Fibroblast of pulmonary artery (primary cell): Measurements from ENCODE around the gene PYGO1.

Source experiments
- DNase-seq: peaks from one replicate; pipeline ENCODE4 v3.0.0-alpha.2; 2010; ENCODE audit warnings: low read depth
- H3K4me3 ChIP-seq: replicated peaks from 2 replicates; pipeline ENCODE4 v1.5.1; 2011; ENCODE audit warnings: low read depth, mild to moderate bottlenecking, control low read depth, low read length, moderate library complexity
- TF ChIP-seq, protein P1 (sequence below): IDR thresholded peaks from 2 replicates; pipeline ENCODE4 v1.5.1; 2011; ENCODE audit warnings: mild to moderate bottlenecking, control low read depth, low read length, inconsistent platforms; ENCODE audit errors: missing control alignments

The PYGO1 gene

DNA sequence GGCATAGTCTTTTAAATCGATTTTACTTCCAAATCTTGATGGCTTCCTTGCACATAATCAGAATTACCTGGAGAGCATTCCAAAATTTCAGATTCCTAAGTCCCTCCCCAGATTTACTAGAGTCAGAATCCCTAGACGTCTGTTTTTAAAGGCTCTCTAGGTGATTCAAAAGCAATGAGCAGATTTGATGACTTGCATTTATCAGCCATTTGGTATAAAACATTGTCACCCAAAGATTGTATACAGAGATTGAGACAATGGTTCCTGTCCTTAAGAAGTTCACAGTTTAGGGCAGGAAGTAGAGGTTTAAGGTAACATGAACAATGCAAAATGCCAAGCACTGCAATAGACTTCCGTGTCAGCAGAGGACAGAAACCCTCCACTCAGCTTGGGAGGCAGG, 2.6 kb upstream of the PYGO1 start:
- H3K4me3 ChIP-seq: no peak overlapping the region
- TF ChIP-seq, protein P1, sequence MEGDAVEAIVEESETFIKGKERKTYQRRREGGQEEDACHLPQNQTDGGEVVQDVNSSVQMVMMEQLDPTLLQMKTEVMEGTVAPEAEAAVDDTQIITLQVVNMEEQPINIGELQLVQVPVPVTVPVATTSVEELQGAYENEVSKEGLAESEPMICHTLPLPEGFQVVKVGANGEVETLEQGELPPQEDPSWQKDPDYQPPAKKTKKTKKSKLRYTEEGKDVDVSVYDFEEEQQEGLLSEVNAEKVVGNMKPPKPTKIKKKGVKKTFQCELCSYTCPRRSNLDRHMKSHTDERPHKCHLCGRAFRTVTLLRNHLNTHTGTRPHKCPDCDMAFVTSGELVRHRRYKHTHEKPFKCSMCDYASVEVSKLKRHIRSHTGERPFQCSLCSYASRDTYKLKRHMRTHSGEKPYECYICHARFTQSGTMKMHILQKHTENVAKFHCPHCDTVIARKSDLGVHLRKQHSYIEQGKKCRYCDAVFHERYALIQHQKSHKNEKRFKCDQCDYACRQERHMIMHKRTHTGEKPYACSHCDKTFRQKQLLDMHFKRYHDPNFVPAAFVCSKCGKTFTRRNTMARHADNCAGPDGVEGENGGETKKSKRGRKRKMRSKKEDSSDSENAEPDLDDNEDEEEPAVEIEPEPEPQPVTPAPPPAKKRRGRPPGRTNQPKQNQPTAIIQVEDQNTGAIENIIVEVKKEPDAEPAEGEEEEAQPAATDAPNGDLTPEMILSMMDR: no peak
- DNase-seq: no peak

DNA sequence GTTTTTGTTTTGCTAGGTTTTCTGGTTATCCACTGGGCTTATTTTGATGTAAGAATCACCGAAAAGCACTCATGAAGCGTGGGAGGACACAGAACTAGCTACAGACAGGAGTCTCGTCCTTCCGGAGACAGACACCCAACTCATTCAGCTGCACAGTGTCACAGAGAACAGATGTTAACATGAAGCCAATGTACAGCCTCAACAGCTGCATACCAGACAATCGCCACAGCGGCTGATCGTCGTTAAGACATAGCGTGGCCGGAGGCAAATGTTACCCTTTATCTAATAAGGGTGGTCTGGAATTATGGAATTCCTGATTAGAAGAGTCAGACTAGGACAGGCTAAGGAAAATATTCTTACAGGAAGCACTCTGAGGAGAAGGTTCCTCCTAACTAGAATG, 1.1 kb upstream of the PYGO1 start:
- no peak for DNase-seq
- peak overlapping the region; percentile 62 for H3K4me3 ChIP-seq
- TF ChIP-seq, protein P1: no peak

DNA sequence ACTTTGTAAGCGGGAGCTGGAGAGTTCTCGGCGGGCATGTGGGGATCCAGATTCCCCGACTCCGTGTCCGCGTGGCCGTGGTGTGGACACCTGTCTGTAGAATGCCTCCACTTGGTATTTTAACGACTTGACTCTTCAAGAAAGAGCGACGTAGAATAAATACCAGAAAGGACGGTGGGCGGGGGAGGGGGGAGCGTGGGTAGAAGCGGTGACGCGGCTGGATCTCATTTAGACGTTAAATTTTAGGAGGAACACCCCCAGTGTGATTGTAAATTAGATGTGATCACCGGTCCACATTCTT, 620 bp upstream of the PYGO1 start:
- DNase-seq: no peak
- TF ChIP-seq, protein P1: no peak
- peak overlapping the region; percentile 62 for H3K4me3 ChIP-seq

DNA sequence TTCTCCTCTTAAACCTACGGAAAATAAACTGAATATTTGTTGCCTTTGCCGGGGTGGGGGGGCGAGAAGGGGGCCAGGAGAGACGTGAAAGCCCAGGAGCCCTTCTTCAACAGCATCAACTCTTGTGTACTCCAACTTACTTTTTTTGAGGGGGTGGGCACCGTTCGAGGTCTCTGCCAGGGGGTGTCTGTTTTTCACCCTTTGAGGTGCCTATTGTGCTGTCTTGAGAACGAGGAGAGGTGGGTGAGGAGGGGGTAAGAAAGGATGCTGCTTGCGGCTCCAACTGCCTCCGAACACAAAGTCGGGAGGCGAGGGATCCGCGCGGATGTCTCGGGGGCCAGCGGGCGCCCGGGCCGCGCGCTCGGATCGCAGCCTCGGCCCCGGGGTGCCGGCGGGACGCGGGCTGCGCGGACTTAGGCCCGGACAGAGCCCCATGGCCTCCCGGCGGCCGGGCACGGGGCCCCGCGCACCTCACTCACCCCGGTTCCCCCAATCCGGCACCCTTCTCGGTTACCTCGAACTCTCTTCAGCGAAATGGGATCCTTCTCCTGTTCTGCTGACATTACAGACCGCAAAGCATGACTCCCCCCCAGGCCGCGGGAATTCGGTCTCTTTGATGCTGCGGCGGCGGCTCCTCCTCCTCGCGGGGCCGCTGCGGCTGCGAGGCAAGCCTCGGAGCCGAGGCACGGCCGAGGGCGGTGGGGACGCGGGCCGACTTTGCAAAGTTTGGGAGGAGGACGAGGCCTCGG, 650 bp downstream of the PYGO1 start:
- peak; percentile 47 for DNase-seq
- peak overlapping the region; percentile 70 for H3K4me3 ChIP-seq

DNA sequence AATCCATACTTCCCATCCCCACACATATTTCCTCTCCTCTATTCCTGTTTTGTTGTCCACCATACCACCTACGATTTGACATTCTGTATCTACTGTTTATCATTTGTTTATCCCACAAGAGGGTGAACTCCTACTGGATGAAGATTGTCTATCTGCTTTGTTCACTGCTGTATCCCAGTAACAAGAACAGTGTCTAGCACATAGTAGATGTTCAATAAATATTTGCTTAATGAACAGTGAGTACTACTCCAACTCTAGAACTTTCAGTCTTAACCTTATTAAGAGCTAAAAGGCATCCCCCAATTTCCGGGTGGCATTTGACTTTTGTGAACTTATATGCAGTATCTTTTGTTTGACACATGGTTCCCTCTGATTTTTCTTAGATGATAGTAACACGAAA, 1.3 kb downstream of the PYGO1 start:
- H3K4me3 ChIP-seq: peak overlapping the region; percentile 70
- TF ChIP-seq, protein P1: no peak
- DNase-seq: no peak

More for the DNA sequence above, 650 bp downstream of the PYGO1 start:
- TF ChIP-seq, protein P1: no peak

DNA sequence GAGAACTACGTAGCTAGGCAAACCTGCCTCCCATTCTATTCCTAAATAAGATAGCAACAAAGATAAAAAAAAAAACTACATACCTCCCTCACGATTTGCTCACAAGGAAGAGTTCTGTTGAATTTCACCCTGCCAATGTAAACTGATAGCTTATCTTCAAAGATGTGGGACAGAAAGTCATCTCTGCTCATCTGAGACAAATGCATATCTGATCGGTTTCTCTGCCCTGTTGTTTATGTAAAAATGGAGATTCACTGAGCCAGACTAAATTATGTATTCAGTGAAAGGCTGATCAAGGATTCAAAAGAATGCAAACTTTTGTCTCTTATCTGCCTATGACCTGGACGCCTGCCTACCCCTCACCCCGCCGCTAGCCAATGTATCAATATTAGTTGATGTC, 11.2 kb downstream of the PYGO1 start:
- H3K4me3 ChIP-seq: no peak overlapping the region
- TF ChIP-seq, protein P1: no peak
- no peak for DNase-seq

DNA sequence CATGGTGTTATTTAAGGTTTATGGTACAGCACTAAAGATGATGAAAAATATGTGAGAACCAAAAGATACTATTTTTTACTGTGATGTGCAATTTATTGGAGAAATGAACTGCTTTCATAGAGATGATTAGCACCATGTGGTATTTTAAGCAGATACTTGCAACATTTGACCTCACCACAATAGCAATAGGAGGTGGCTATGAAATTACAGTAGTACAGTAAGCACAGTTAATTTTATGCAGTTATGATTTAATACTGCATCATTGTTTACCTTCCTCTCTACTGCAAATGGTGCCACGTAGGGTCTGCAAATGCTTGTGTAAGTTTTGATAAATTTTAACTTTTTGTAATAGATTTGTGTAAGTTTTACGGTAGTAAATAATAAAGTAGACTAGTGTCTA, 14.0 kb downstream of the PYGO1 start:
- H3K4me3 ChIP-seq: no peak overlapping the region
- TF ChIP-seq, protein P1: no peak
- no peak for DNase-seq
